HCT116 (cell line): ENCODE measurements around the gene GJA8.

Source experiments
- ATF3 ChIP-seq: IDR thresholded peaks from 2 replicates; pipeline ENCODE4 v1.6.1; 2012
- CBX3 ChIP-seq: IDR thresholded peaks from 2 replicates; pipeline ENCODE4 v1.6.1; 2012; ENCODE audit warnings: low read depth
- EZH2 ChIP-seq: fragments of 200-600 bp; sonication (generic); IDR thresholded peaks from 2 replicates; pipeline ENCODE4 v1.6.1; 2017; ENCODE audit warnings: antibody characterized with exemption, mixed run types
- MAX ChIP-seq: IDR thresholded peaks from 2 replicates; pipeline ENCODE4 v1.6.1; 2012
- POLR2A ChIP-seq: IDR thresholded peaks from 2 replicates; pipeline ENCODE4 v1.7.0; 2011; ENCODE audit warnings: borderline replicate concordance; ENCODE audit not compliant: insufficient read depth, insufficient read length; ENCODE audit errors: extremely low read depth
- POLR2AphosphoS5 ChIP-seq: IDR thresholded peaks from 2 replicates; pipeline ENCODE4 v1.6.1; 2011; ENCODE audit warnings: mild to moderate bottlenecking, low read depth, low read length, moderate library complexity
- RAD21 ChIP-seq: IDR thresholded peaks from 2 replicates; pipeline ENCODE4 v1.6.1; 2012; ENCODE audit warnings: low read depth, mild to moderate bottlenecking
- SP1 ChIP-seq: IDR thresholded peaks from 2 replicates; pipeline ENCODE4 v1.6.1; 2012; ENCODE audit warnings: low read depth
- SRF ChIP-seq: IDR thresholded peaks from 2 replicates; pipeline ENCODE4 v1.6.1; 2012; ENCODE audit warnings: low read depth
- ZFX ChIP-seq: fragments of 450-650 bp; IDR thresholded peaks from 2 replicates; pipeline ENCODE4 v1.6.1; 2017
- ZNF274 ChIP-seq: fragments of 200-500 bp; sonication (Bioruptor generic); IDR thresholded peaks from 2 replicates; pipeline ENCODE4 v1.6.1; 2014; ENCODE audit warnings: mild to moderate bottlenecking, low read depth, low read length, inconsistent platforms
- TF ChIP-seq, protein P1 (sequence below), 3 experiments: fragments of 200-600 bp in 1 of 3; sonication (generic) in 1 of 3; IDR thresholded peaks in 2 of 3; conservative IDR thresholded peaks in 1 of 3; 2 replicates each; pipeline ENCODE4 v1.5.1; 2012 to 2017; ENCODE audit warnings: low read depth in 2 of 3, low read length in 2 of 3, antibody characterized with exemption in 1 of 3, borderline replicate concordance in 1 of 3, control low read depth in 1 of 3, mild to moderate bottlenecking in 1 of 3, mixed read lengths in 1 of 3, mixed run types in 1 of 3, moderate library complexity in 1 of 3; ENCODE audit not compliant: insufficient read depth in 1 of 3

GRCh38 chr1:147892216-147892615, 10.4 kb upstream of the GJA8 start:
- TF ChIP-seq ZNF274 (no peak), ATF3 (no peak), POLR2A (no peak), ZFX (no peak), MAX (no peak), POLR2AphosphoS5 (no peak), CBX3 (no peak), EZH2 (no peak), SP1 (no peak), SRF (no peak), RAD21 (peak; percentile 59)
- TF ChIP-seq, protein P1, sequence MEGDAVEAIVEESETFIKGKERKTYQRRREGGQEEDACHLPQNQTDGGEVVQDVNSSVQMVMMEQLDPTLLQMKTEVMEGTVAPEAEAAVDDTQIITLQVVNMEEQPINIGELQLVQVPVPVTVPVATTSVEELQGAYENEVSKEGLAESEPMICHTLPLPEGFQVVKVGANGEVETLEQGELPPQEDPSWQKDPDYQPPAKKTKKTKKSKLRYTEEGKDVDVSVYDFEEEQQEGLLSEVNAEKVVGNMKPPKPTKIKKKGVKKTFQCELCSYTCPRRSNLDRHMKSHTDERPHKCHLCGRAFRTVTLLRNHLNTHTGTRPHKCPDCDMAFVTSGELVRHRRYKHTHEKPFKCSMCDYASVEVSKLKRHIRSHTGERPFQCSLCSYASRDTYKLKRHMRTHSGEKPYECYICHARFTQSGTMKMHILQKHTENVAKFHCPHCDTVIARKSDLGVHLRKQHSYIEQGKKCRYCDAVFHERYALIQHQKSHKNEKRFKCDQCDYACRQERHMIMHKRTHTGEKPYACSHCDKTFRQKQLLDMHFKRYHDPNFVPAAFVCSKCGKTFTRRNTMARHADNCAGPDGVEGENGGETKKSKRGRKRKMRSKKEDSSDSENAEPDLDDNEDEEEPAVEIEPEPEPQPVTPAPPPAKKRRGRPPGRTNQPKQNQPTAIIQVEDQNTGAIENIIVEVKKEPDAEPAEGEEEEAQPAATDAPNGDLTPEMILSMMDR (IDR thresholded peaks at IDR 0.05 in 2 of 3, conservative IDR thresholded peaks at IDR 0.05 in 1 of 3; ENCODE audit: borderline replicate concordance in 1 of 3, insufficient read depth in 1 of 3, low read depth in 2 of 3, low read length in 2 of 3) = peak; percentile 9 to 47 (median 36); a peak in 3 of 6 replicates
